ENCODE data around the gene HSPBAP1. TPM values are rescaled to one million over a fixed set of nuclear protein-coding genes. Genes with fewer than 3 reads are reported as not detected.

HSPBAP1 gene
- total and polyA plus RNA-seq, 2 of the 13 experiments (the other 11 are each of a cell fraction or from before 2014, with no cell fraction given) = 4.2 to 5.1 TPM

GRCh38 chr3:122787872-122788271 lies 5.8 kb downstream of the HSPBAP1 start:
- no peak overlapping the region for H3K9ac ChIP-seq (ENCODE audit: insufficient read depth, low read depth, low read length)
- peaks cover 39% of the 10 kb centered on the region for H3K4me1 ChIP-seq (ENCODE audit: insufficient read depth, low read length)
- POLR2A ChIA-PET = no interaction called here
- H2AFZ ChIP-seq (ENCODE audit: low read length) = no peak overlapping the region
- DNase-seq (ENCODE audit: low spot score) (no peak), ATAC-seq (no peak), FAIRE-seq (no peak)
- CTCF ChIA-PET (ENCODE audit: low intra/inter-chr PET ratio, low total read pairs) = no interaction called here
- H3K4me2 ChIP-seq (ENCODE audit: low read depth, low read length) = no peak overlapping the region
- H3K4me3 ChIP-seq (replicated peaks in 1 of 3; ENCODE audit: insufficient read depth in 1 of 3, low read depth in 2 of 3, low read length in 3 of 3) = no peak overlapping the region
- in situ Hi-C loops (cut with HindIII; ENCODE audit: extremely low pct_ligation_motif_present, low pct_unique_long_range_greater_than_20kb) = no loop called here
- H3K79me2 ChIP-seq (ENCODE audit: insufficient read depth, low read length) = no peaks in the 10 kb centered on the region
- H3K27me3 ChIP-seq (ENCODE audit: control insufficient read depth in 1 of 2, insufficient read depth in 2 of 2, low read length in 2 of 2) = no peaks in the 10 kb centered on the region
- intact Hi-C loops (cut with micrococcal nuclease; ENCODE audit: unreplicated experiment) = no loop called here
- BruUV-seq (replicated peaks) = no TSS peak
- no peak overlapping the region for H3K27ac ChIP-seq (ENCODE audit: extremely low read length, insufficient read depth, low read length)
- H3K9me3 ChIP-seq (ENCODE audit: low read length) = no peaks in the 10 kb centered on the region
- 84% methylated on average over 2 of the region's 2 CpGs for WGBS (ENCODE audit: low lambda C conversion rate)
- no peaks in the 10 kb centered on the region for H4K20me1 ChIP-seq (ENCODE audit: insufficient read depth, low read length)
- H3K36me3 ChIP-seq (replicated peaks in 1 of 2; ENCODE audit: control insufficient read depth in 1 of 2, insufficient read depth in 2 of 2, low read length in 2 of 2) = no peaks in the 10 kb centered on the region; a peak in 1 of 5 replicates
- TF ChIP-seq ZNF713 (CRISPR knock-in tag; IDR thresholded peaks at IDR 0.05) = no peak
- no peak for TF ChIP-seq KIAA2018 (CRISPR knock-in tag; IDR thresholded peaks at IDR 0.05; ENCODE audit: borderline replicate concordance)
- no peak for TF ChIP-seq GABPB1 (CRISPR knock-in tag; IDR thresholded peaks at IDR 0.05)
- no peak for TF ChIP-seq ZBTB1 (CRISPR knock-in tag; IDR thresholded peaks at IDR 0.05; ENCODE audit: borderline replicate concordance)
- no peak for TF ChIP-seq ZSCAN25 (CRISPR knock-in tag; IDR thresholded peaks at IDR 0.05)
- TF ChIP-seq SUZ12 (IDR thresholded peaks at IDR 0.05; ENCODE audit: low read depth, low read length) = no peak
- TF ChIP-seq CENPX (CRISPR knock-in tag; IDR thresholded peaks at IDR 0.05) = no peak
- no peak for TF ChIP-seq ZSCAN22 (CRISPR knock-in tag; IDR thresholded peaks at IDR 0.05)
- no peak for TF ChIP-seq ZFP36L2 (CRISPR knock-in tag; IDR thresholded peaks at IDR 0.05)
- TF ChIP-seq SCMH1 (CRISPR knock-in tag; IDR thresholded peaks at IDR 0.05; ENCODE audit: borderline replicate concordance) = no peak
- TF ChIP-seq ZNF780A (CRISPR knock-in tag; IDR thresholded peaks at IDR 0.05) = no peak
- TF ChIP-seq DNMT1 (CRISPR knock-in tag; IDR thresholded peaks at IDR 0.05) = no peak
- no peak for TF ChIP-seq MAFG (CRISPR knock-in tag; IDR thresholded peaks at IDR 0.05)
- no peak for TF ChIP-seq RBM22 (optimal IDR thresholded peaks at IDR 0.05; ENCODE audit: low read length)
- TF ChIP-seq ZBTB10 (CRISPR knock-in tag; IDR thresholded peaks at IDR 0.05; ENCODE audit: borderline replicate concordance) = no peak

Data from HepG2 (cell line).